AG10803 (cell line): ENCODE data around the gene DMP1.
"Not testable (repeated sequence)": the region's sequence is repeated elsewhere in the genome, so short reads cannot be mapped to it uniquely, and the experiment has no call there.

Source experiments
- DNase-seq: peaks from one replicate; pipeline ENCODE4 v3.0.0; 2010; ENCODE audit warnings: low read depth
- H3K4me3 ChIP-seq: 2 replicates; pipeline ENCODE4 v1.5.1; 2011; ENCODE audit warnings: mild to moderate bottlenecking, low read length, control low read depth
- CTCF ChIP-seq: conservative IDR thresholded peaks from 2 replicates; pipeline ENCODE4 v1.5.1; 2011; ENCODE audit warnings: mild to moderate bottlenecking, low read length, control low read depth, inconsistent platforms

Gene DMP1

GRCh38 chr4:87677731-87678130, 27.7 kb downstream of the DMP1 start:
- no peak overlapping the region for H3K4me3 ChIP-seq
- TF ChIP-seq CTCF = no peak
- DNase-seq = no peak

- DNase-seq = peak; percentile 71
- no peak overlapping the region for H3K4me3 ChIP-seq
- TF ChIP-seq CTCF = peak; percentile 80
These were observed 29.5 kb downstream of the DMP1 start for GRCh38 chr4:87679449-87680169.

- no peak for DNase-seq
- H3K4me3 ChIP-seq = no peak overlapping the region
- TF ChIP-seq CTCF = no peak
These were observed 30.2 kb downstream of the DMP1 start for GRCh38 chr4:87680271-87680670.

GRCh38 chr4:87688316-87688715, 38.2 kb downstream of the DMP1 start:
- no peak for DNase-seq
- no peak for TF ChIP-seq CTCF
- H3K4me3 ChIP-seq = no peak overlapping the region

GRCh38 chr4:87690947-87691346, 40.9 kb downstream of the DMP1 start:
- not testable (repeated sequence) for H3K4me3 ChIP-seq, DNase-seq

- not testable (repeated sequence) for DNase-seq, H3K4me3 ChIP-seq
These were observed 42.0 kb downstream of the DMP1 start for GRCh38 chr4:87692060-87692459.

GRCh38 chr4:87697272-87697671, 47.2 kb downstream of the DMP1 start:
- no peak for TF ChIP-seq CTCF
- no peak overlapping the region for H3K4me3 ChIP-seq
- no peak for DNase-seq

- no peak for DNase-seq
- no peak for TF ChIP-seq CTCF
- H3K4me3 ChIP-seq = no peak overlapping the region
These were observed 47.9 kb downstream of the DMP1 start for GRCh38 chr4:87697945-87698344.
